DND-41 (cell line): ENCODE measurements around the gene GPR39.
A peak's percentile ranks its signal among the peaks of the same experiment; 100 is the strongest.

Source experiments
- EZH2 ChIP-seq: IDR thresholded peaks from 3 replicates; pipeline ENCODE4 v1.6.1; 2012; ENCODE audit warnings: borderline replicate concordance, low read depth, mild to moderate bottlenecking, moderate library complexity, low read length, inconsistent platforms; ENCODE audit not compliant: severe bottlenecking
- TF ChIP-seq, protein P1 (sequence below): IDR thresholded peaks from 2 replicates; pipeline ENCODE4 v1.5.1; 2012; ENCODE audit warnings: borderline replicate concordance, low read length, moderate library complexity, mild to moderate bottlenecking; ENCODE audit not compliant: poor library complexity, severe bottlenecking; ENCODE audit errors: extremely low read depth

DNA sequence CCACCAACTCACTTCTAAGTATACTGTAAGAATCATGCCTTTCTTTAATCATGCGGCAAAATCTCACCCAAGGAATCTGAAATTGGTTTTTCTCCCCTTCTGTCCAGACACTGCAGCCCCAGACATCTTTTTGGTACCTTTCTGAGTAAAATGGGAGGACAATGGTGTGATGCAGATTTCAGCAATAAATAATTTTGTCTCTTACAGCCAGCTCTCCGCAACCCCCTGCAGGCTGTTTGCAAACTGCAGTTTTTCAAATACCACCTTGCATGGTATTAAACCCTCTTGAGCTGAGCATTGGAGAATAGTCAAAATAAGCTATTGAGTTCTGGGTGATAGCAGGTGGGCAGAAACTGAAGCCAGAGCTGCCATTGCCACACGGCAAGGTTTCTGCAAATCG is 32.2 kb downstream of the GPR39 start:
- TF ChIP-seq, protein P1, sequence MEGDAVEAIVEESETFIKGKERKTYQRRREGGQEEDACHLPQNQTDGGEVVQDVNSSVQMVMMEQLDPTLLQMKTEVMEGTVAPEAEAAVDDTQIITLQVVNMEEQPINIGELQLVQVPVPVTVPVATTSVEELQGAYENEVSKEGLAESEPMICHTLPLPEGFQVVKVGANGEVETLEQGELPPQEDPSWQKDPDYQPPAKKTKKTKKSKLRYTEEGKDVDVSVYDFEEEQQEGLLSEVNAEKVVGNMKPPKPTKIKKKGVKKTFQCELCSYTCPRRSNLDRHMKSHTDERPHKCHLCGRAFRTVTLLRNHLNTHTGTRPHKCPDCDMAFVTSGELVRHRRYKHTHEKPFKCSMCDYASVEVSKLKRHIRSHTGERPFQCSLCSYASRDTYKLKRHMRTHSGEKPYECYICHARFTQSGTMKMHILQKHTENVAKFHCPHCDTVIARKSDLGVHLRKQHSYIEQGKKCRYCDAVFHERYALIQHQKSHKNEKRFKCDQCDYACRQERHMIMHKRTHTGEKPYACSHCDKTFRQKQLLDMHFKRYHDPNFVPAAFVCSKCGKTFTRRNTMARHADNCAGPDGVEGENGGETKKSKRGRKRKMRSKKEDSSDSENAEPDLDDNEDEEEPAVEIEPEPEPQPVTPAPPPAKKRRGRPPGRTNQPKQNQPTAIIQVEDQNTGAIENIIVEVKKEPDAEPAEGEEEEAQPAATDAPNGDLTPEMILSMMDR: peak; percentile 45
- TF ChIP-seq EZH2: no peak
